Endothelial cell of umbilical vein (primary cell): ENCODE results near the gene PAK4. TPM values are rescaled to one million over a fixed set of nuclear protein-coding genes. Genes with fewer than 3 reads are reported as not detected.

Experiments
- BruUV-seq: library from RNA; stranded (reverse); fragments of 400-500 nt; replicated peaks from 2 replicates; lab custom pipeline; 2021; lab: Mats Ljungman, UMichigan
- CTCF ChIA-PET: fragments of 300-600, 350-600 bp; sonication (Branson Sonifier 250); formaldehyde crosslinking; loops from one replicate; lab custom pipeline; 2021; ENCODE audit warnings: antibody characterized with exemption, inconsistent platforms; lab: Charles Lee
- POLR2A ChIA-PET: fragments of 300-600, 350-600 bp; sonication (Branson Sonifier 250); formaldehyde crosslinking; loops from one replicate; lab custom pipeline; 2021; ENCODE audit warnings: antibody characterized with exemption, inconsistent platforms; lab: Charles Lee
- DNase-seq: peaks from one replicate; pipeline ENCODE4 v3.0.0-alpha.2; 2011; ENCODE audit warnings: low read depth, low spot score
- FAIRE-seq: peaks from 2 replicates; lab custom pipeline; 2011; peaks lifted over from hg19 to GRCh38; lab: Jason Lieb, UNC
- H2AFZ ChIP-seq: 2 replicates; pipeline ENCODE4 v1.6.0; 2012; ENCODE audit warnings: low read depth, low read length, control low read depth, inconsistent platforms
- H3K27ac ChIP-seq: 2 replicates; pipeline ENCODE4 v1.5.1; 2011; ENCODE audit warnings: low read depth, mild to moderate bottlenecking, control low read depth, low read length, moderate library complexity; ENCODE audit not compliant: insufficient read depth
- H3K27me3 ChIP-seq, 2 experiments: 2 replicates each; pipeline versions ENCODE4 v1.6.0 to v1.6.1; 2011; ENCODE audit warnings: low read length in 2 of 2, mixed read lengths in 1 of 2; ENCODE audit not compliant: control insufficient read depth in 2 of 2, insufficient read depth in 2 of 2
- H3K36me3 ChIP-seq, 2 experiments: 2 replicates in 1 of 2; 3 replicates in 1 of 2; pipeline ENCODE4 v1.5.1; 2011; ENCODE audit warnings: low read length in 2 of 2, mild to moderate bottlenecking in 1 of 2, moderate library complexity in 1 of 2; ENCODE audit not compliant: control insufficient read depth in 2 of 2, insufficient read depth in 2 of 2; ENCODE audit errors: extremely low read depth in 1 of 2
- H3K4me1 ChIP-seq: 3 replicates; pipeline ENCODE4 v1.5.1; 2011; ENCODE audit warnings: mild to moderate bottlenecking, low read length; ENCODE audit not compliant: control insufficient read depth, insufficient read depth; ENCODE audit errors: extremely low read depth
- H3K4me2 ChIP-seq: 2 replicates; pipeline ENCODE4 v1.6.1; 2011; ENCODE audit warnings: low read length, control low read depth, mixed read lengths; ENCODE audit not compliant: insufficient read depth
- H3K4me3 ChIP-seq, 3 experiments: fragments of 200-600 bp in 1 of 3; sonication (generic), shearing (Covaris generic) in 1 of 3; replicated peaks in 1 of 3; 2 replicates each; pipeline ENCODE4 v1.5.1; 2011 to 2016; ENCODE audit warnings: control low read depth in 3 of 3, low read length in 3 of 3, mild to moderate bottlenecking in 2 of 3, inconsistent platforms in 1 of 3, low read depth in 1 of 3, moderate library complexity in 1 of 3; ENCODE audit not compliant: insufficient read depth in 1 of 3
- H3K79me2 ChIP-seq: 2 replicates; pipeline ENCODE4 v1.6.0; 2012; ENCODE audit warnings: low read length, inconsistent platforms; ENCODE audit not compliant: control insufficient read depth, insufficient read depth
- H3K9ac ChIP-seq: replicated peaks from 2 replicates; pipeline ENCODE3; 2011; ENCODE audit warnings: low read length, control low read depth; ENCODE audit not compliant: insufficient read depth; ENCODE audit errors: extremely low read depth
- H3K9me1 ChIP-seq: replicated peaks from 3 replicates; pipeline ENCODE4 v1.6.0; 2011; ENCODE audit warnings: mild to moderate bottlenecking, low read length; ENCODE audit not compliant: control insufficient read depth, insufficient read depth; ENCODE audit errors: extremely low read depth
- H3K9me3 ChIP-seq: replicated peaks from 2 replicates; pipeline ENCODE4 v1.5.1; 2012; ENCODE audit warnings: low read length, inconsistent platforms; ENCODE audit not compliant: control insufficient read depth, insufficient read depth
- H4K20me1 ChIP-seq: replicated peaks from 2 replicates; pipeline ENCODE3; 2011; ENCODE audit warnings: mild to moderate bottlenecking, low read length; ENCODE audit not compliant: control insufficient read depth, insufficient read depth; ENCODE audit errors: extremely low read depth
- EZH2 ChIP-seq: IDR thresholded peaks from 2 replicates; pipeline ENCODE4 v1.6.1; 2012; ENCODE audit warnings: borderline replicate concordance, low read depth, mild to moderate bottlenecking, moderate library complexity, low read length, inconsistent platforms; ENCODE audit not compliant: severe bottlenecking
- FOS ChIP-seq: IDR thresholded peaks from 2 replicates; pipeline ENCODE4 v1.6.1; 2011; ENCODE audit warnings: mild to moderate bottlenecking, low read length, moderate library complexity, borderline replicate concordance; ENCODE audit not compliant: insufficient read depth
- GATA2 ChIP-seq: IDR thresholded peaks from 2 replicates; pipeline ENCODE4 v1.7.0; 2011; ENCODE audit warnings: low read depth, mild to moderate bottlenecking, moderate library complexity, mixed read lengths, low read length; ENCODE audit not compliant: insufficient read length, insufficient read depth
- JUN ChIP-seq: IDR thresholded peaks from 2 replicates; pipeline ENCODE4 v1.6.1; 2011; ENCODE audit warnings: borderline replicate concordance, low read depth; ENCODE audit not compliant: insufficient read length, insufficient read depth
- MAX ChIP-seq: IDR thresholded peaks from 2 replicates; pipeline ENCODE4 v1.6.1; 2011; ENCODE audit not compliant: insufficient read depth, insufficient read length
- MYC ChIP-seq: IDR thresholded peaks from one replicate; pipeline ENCODE4 v1.6.1; 2011; ENCODE audit warnings: mild to moderate bottlenecking, low read depth, low read length
- POLR2A ChIP-seq: IDR thresholded peaks from 2 replicates; pipeline ENCODE4 v1.6.1; 2012; ENCODE audit warnings: low read depth, mild to moderate bottlenecking, control low read depth, low read length
- POLR2AphosphoS5 ChIP-seq: IDR thresholded peaks from 2 replicates; pipeline ENCODE4 v1.6.1; 2012; ENCODE audit warnings: low read depth, mild to moderate bottlenecking, control low read depth, low read length, moderate library complexity; ENCODE audit not compliant: insufficient read depth
- dilution Hi-C: fragments of 300-500 bp; cut with MboI; formaldehyde crosslinking; loops from one replicate; pipeline ENCODE4 v1.15.0; 2019; ENCODE audit warnings: low sequenced_read_pairs; ENCODE audit not compliant: extremely low pct_ligation_motif_present
- intact Hi-C: fragments of 100-400 bp; cut with micrococcal nuclease; formaldehyde crosslinking; loops from one replicate; pipeline ENCODE4 v1.10.0; 2022
- polyA plus RNA-seq, 4 experiments: library from polyadenylated mRNA; depleted of rRNA in 3 of 4; stranded (reverse) in 3 of 4; unstranded in 1 of 4; fragments of >200 nt; gene quantifications; 2 replicates each; pipeline versions ENCODE4 v1.2.1 to v1.2.3, GENCODE V29; 2011 to 2012; ENCODE audit warnings: missing spikeins in 1 of 4
- total RNA-seq: library from RNA; stranded (reverse); gene quantifications from 2 replicates; pipeline ENCODE4 v1.2.3, GENCODE V29; 2021
- TF ChIP-seq, protein P1 (sequence below), 2 donors: IDR thresholded peaks; 1 replicate in 1 of 2; 2 replicates in 1 of 2; pipeline ENCODE4 v1.5.1; 2011; ENCODE audit warnings: low read length in 2 of 2, mild to moderate bottlenecking in 2 of 2, moderate library complexity in 2 of 2, control low read depth in 1 of 2, inconsistent platforms in 1 of 2, low read depth in 1 of 2; ENCODE audit not compliant: insufficient read depth in 1 of 2; ENCODE audit errors: extremely low read depth in 1 of 2

The PAK4 gene
- total and polyA plus RNA-seq, 2 donors (not counting 3 experiments of a cell fraction or from before 2014, with no cell fraction given), result 39.8 to 55.4 TPM

- no peaks in the 10 kb centered on the region for H3K36me3 ChIP-seq
- FAIRE-seq (no peak), DNase-seq (no peak)
- H3K27ac ChIP-seq, result no peak overlapping the region
- no peaks in the 10 kb centered on the region for H3K9me1 ChIP-seq
- intact Hi-C loops, result no loop called here
- no peak overlapping the region for H3K4me2 ChIP-seq
- CTCF ChIA-PET, result interaction anchor here (2.1 kb wide), 1 partner anchor 12 kb away, joined by 10 read pairs; no protein-coding TSS in a partner anchor
- H3K4me3 ChIP-seq, result no peak overlapping the region
- no peaks in the 10 kb centered on the region for H4K20me1 ChIP-seq
- H3K79me2 ChIP-seq, result peaks cover 87% of the 10 kb centered on the region
- POLR2A ChIA-PET, result no interaction called here
- no peak overlapping the region for H3K9ac ChIP-seq
- TF ChIP-seq JUN (no peak), MAX (no peak), EZH2 (no peak), GATA2 (no peak), POLR2AphosphoS5 (no peak), POLR2A (no peak), FOS (no peak), MYC (no peak)
- TF ChIP-seq, protein P1, sequence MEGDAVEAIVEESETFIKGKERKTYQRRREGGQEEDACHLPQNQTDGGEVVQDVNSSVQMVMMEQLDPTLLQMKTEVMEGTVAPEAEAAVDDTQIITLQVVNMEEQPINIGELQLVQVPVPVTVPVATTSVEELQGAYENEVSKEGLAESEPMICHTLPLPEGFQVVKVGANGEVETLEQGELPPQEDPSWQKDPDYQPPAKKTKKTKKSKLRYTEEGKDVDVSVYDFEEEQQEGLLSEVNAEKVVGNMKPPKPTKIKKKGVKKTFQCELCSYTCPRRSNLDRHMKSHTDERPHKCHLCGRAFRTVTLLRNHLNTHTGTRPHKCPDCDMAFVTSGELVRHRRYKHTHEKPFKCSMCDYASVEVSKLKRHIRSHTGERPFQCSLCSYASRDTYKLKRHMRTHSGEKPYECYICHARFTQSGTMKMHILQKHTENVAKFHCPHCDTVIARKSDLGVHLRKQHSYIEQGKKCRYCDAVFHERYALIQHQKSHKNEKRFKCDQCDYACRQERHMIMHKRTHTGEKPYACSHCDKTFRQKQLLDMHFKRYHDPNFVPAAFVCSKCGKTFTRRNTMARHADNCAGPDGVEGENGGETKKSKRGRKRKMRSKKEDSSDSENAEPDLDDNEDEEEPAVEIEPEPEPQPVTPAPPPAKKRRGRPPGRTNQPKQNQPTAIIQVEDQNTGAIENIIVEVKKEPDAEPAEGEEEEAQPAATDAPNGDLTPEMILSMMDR (IDR thresholded peaks at IDR 0.05; ENCODE audit: extremely low read depth in 1 of 2, insufficient read depth in 1 of 2, low read depth in 1 of 2, low read length in 2 of 2), result no peak
- H3K4me1 ChIP-seq, result peaks cover 24% of the 10 kb centered on the region
- H3K9me3 ChIP-seq, result no peaks in the 10 kb centered on the region
- H2AFZ ChIP-seq, result no peak overlapping the region
- dilution Hi-C loops, result no loop called here
- no TSS peak for BruUV-seq
- H3K27me3 ChIP-seq, result no peaks in the 10 kb centered on the region
These were observed 8.1 kb downstream of the PAK4 start for GRCh38 chr19:39133431-39134270.
